CD14-positive monocyte (primary cell): Measurements from ENCODE around the gene DMWD. TPM values are rescaled to one million over a fixed set of nuclear protein-coding genes. Genes with fewer than 3 reads are reported as not detected.

Experiments used
- DNase-seq, 3 donors: peaks; one replicate each; pipeline ENCODE4 v3.0.0-alpha.2; 2011 to 2022
- H2AFZ ChIP-seq: 2 replicates; pipeline ENCODE4 v1.6.0; 2012; ENCODE audit warnings: mild to moderate bottlenecking, low read depth, low read length, inconsistent platforms; ENCODE audit not compliant: insufficient read depth, poor library complexity, severe bottlenecking
- H3K27ac ChIP-seq, 2 donors: 1 replicate in 1 of 2; 2 replicates in 1 of 2; pipeline ENCODE4 v1.5.1; 2012 to 2013; ENCODE audit warnings: low read length in 2 of 2, control low read depth in 1 of 2, inconsistent platforms in 1 of 2, low read depth in 1 of 2, mild to moderate bottlenecking in 1 of 2
- H3K27me3 ChIP-seq, 2 donors: one replicate each; pipeline versions ENCODE4 v1.6.0 to v1.6.1; 2011 to 2013; ENCODE audit warnings: low read length in 2 of 2; ENCODE audit not compliant: control insufficient read depth in 2 of 2, insufficient read depth in 2 of 2
- H3K36me3 ChIP-seq, 2 donors: replicated peaks in 1 of 2; 1 replicate in 1 of 2; 2 replicates in 1 of 2; pipeline versions ENCODE4 v1.5.1 to v1.6.1; 2012 to 2013; ENCODE audit warnings: low read length in 2 of 2, control low read depth in 1 of 2, inconsistent platforms in 1 of 2, mild to moderate bottlenecking in 1 of 2; ENCODE audit not compliant: insufficient read depth in 2 of 2, control insufficient read depth in 1 of 2
- H3K4me1 ChIP-seq, 2 donors: 1 replicate in 1 of 2; 2 replicates in 1 of 2; pipeline versions ENCODE4 v1.5.1 to v1.6.1; 2012 to 2013; ENCODE audit warnings: low read length in 2 of 2, control low read depth in 1 of 2, inconsistent platforms in 1 of 2, mild to moderate bottlenecking in 1 of 2, moderate library complexity in 1 of 2; ENCODE audit not compliant: insufficient read depth in 2 of 2, control insufficient read depth in 1 of 2
- H3K4me2 ChIP-seq: replicated peaks from 2 replicates; pipeline ENCODE3; 2012; ENCODE audit warnings: low read length, moderate library complexity, mild to moderate bottlenecking; ENCODE audit not compliant: poor library complexity, severe bottlenecking; ENCODE audit errors: extremely low read depth
- H3K4me3 ChIP-seq, 3 experiments: fragments of 200-600 bp in 1 of 3; sonication (generic) in 1 of 3; replicated peaks in 1 of 3; 1 replicate in 2 of 3; 2 replicates in 1 of 3; pipeline ENCODE4 v1.5.1; 2011 to 2013; ENCODE audit warnings: low read length in 3 of 3, mild to moderate bottlenecking in 3 of 3, control low read depth in 2 of 3, low read depth in 2 of 3, inconsistent platforms in 1 of 3, moderate library complexity in 1 of 3
- H3K79me2 ChIP-seq: 2 replicates; pipeline ENCODE4 v1.6.0; 2012; ENCODE audit warnings: mild to moderate bottlenecking, control low read depth, inconsistent platforms, low read length, moderate library complexity; ENCODE audit not compliant: insufficient read depth
- H3K9ac ChIP-seq: 2 replicates; pipeline ENCODE4 v1.6.0; 2017; ENCODE audit warnings: low read length, mild to moderate bottlenecking; ENCODE audit not compliant: insufficient read depth, poor library complexity, severe bottlenecking
- H3K9me3 ChIP-seq, 2 donors: replicated peaks in 1 of 2; 1 replicate in 1 of 2; 2 replicates in 1 of 2; pipeline versions ENCODE4 v1.5.1 to v1.6.1; 2012 to 2013; ENCODE audit warnings: low read length in 2 of 2, control low read depth in 1 of 2; ENCODE audit not compliant: control insufficient read depth in 1 of 2, insufficient read depth in 1 of 2
- H4K20me1 ChIP-seq: 2 replicates; pipeline ENCODE4 v1.6.0; 2012; ENCODE audit warnings: mild to moderate bottlenecking, low read length, control low read depth, moderate library complexity; ENCODE audit not compliant: insufficient read depth
- H3K27ac Mint-ChIP-seq, 7 donors: one replicate each; pipeline ENCODE4 v1.8.0; 2020; ENCODE audit warnings: mild to moderate bottlenecking in 7 of 7, mixed read lengths in 7 of 7, moderate library complexity in 6 of 7, inconsistent platforms in 2 of 7
- H3K27me3 Mint-ChIP-seq, 3 donors: one replicate each; pipeline ENCODE4 v1.8.0; 2021 to 2022; ENCODE audit warnings: low read depth in 3 of 3, mild to moderate bottlenecking in 3 of 3, mixed read lengths in 3 of 3, moderate library complexity in 3 of 3, inconsistent platforms in 1 of 3
- H3K36me3 Mint-ChIP-seq, 2 donors: one replicate each; pipeline ENCODE4 v1.8.0; 2020; ENCODE audit warnings: mixed read lengths in 2 of 2, inconsistent platforms in 1 of 2, mild to moderate bottlenecking in 1 of 2
- H3K4me1 Mint-ChIP-seq: one replicate; pipeline ENCODE4 v1.8.0; 2020; ENCODE audit warnings: mild to moderate bottlenecking, mixed read lengths
- H3K4me3 Mint-ChIP-seq, 2 donors: one replicate each; pipeline ENCODE4 v1.8.0; 2020; ENCODE audit warnings: mild to moderate bottlenecking in 2 of 2, mixed read lengths in 2 of 2, moderate library complexity in 1 of 2
- H3K9me3 Mint-ChIP-seq, 7 donors: one replicate each; pipeline ENCODE4 v1.8.0; 2020 to 2022; ENCODE audit warnings: mixed read lengths in 7 of 7, mild to moderate bottlenecking in 6 of 7, moderate library complexity in 6 of 7, inconsistent platforms in 2 of 7
- CTCF ChIP-seq: fragments of 200-600 bp; IDR thresholded peaks from one replicate; pipeline ENCODE4 v1.8.0; 2022; ENCODE audit warnings: antibody characterized with exemption, mild to moderate bottlenecking
- WGBS: methylation state at CpG from one replicate; pipeline ENCODE4 v1.1.5; 2013; ENCODE audit warnings: missing lambda C conversion rate; ENCODE audit not compliant: insufficient coverage; 5-methylcytosine and 5-hydroxymethylcytosine counted together
- intact Hi-C, 2 donors: fragments of 100-400 bp; cut with micrococcal nuclease; formaldehyde crosslinking; loops; one replicate each; pipeline versions ENCODE4 v1.15.0 to v1.15.1; 2023
- polyA plus RNA-seq, 3 donors: library from polyadenylated mRNA; depleted of rRNA in 1 of 3; unstranded in 2 of 3; stranded (reverse) in 1 of 3; fragments of 300-500 nt in 2 of 3; fragments of >200 nt in 1 of 3; fragmentation: Illumina TruSeq in 2 of 3; gene quantifications; 1 replicate in 2 of 3; 2 replicates in 1 of 3; pipeline ENCODE4 v1.2.3, GENCODE V29; 2012 to 2021

Gene DMWD
- polyA plus RNA-seq, 3 donors: 1.5 to 3.4 (median 2.4) TPM

- Mint-ChIP-seq H3K4me1 (peaks cover 6% of the 10 kb centered on the region), H3K27me3 (peaks cover 16 to 26% (median 19%) of the 10 kb centered on the region in 3 donors), H3K9me3 (peaks cover 0 to 11% (median 0%) of the 10 kb centered on the region in 7 donors), H3K36me3 (peaks cover 44 to 60% of the 10 kb centered on the region in 2 donors), H3K4me3 (no peak overlapping the region), H3K27ac (no peak overlapping the region)
- H4K20me1 ChIP-seq: peaks cover 53% of the 10 kb centered on the region
- 96% methylated on average over 5 of the region's 6 CpGs for WGBS
- DNase-seq: no peak
- H3K27ac ChIP-seq: no peak overlapping the region
- no peak overlapping the region for H2AFZ ChIP-seq
- no peak overlapping the region for H3K4me3 ChIP-seq
- no peak for TF ChIP-seq CTCF
- H3K9ac ChIP-seq: no peak overlapping the region
- no peak overlapping the region for H3K4me2 ChIP-seq
- peaks cover 52 to 58% of the 10 kb centered on the region in 2 donors for H3K36me3 ChIP-seq
- peaks cover 0 to 3% of the 10 kb centered on the region in 2 donors for H3K9me3 ChIP-seq
- peaks cover 9 to 22% of the 10 kb centered on the region in 2 donors for H3K27me3 ChIP-seq
- H3K4me1 ChIP-seq: peaks cover 9 to 10% of the 10 kb centered on the region in 2 donors
- H3K79me2 ChIP-seq: no peaks in the 10 kb centered on the region
- intact Hi-C loops: loop anchor here (5.0 kb wide), 1 partner anchor 63 kb away; no protein-coding TSS in a partner anchor
Observed at GRCh38 chr19:45819769-45820168, 27.1 kb upstream of the DMWD start.

GRCh38 chr19:45817725-45818301 lies 25.2 kb upstream of the DMWD start:
- H3K27ac ChIP-seq: no peak overlapping the region
- H2AFZ ChIP-seq: no peak overlapping the region
- no peak for TF ChIP-seq CTCF
- Mint-ChIP-seq H3K27ac (no peak overlapping the region), H3K4me1 (peaks cover 6% of the 10 kb centered on the region), H3K4me3 (no peak overlapping the region), H3K27me3 (peaks cover 33 to 45% (median 38%) of the 10 kb centered on the region in 3 donors), H3K9me3 (peaks cover 0 to 13% (median 0%) of the 10 kb centered on the region in 7 donors), H3K36me3 (peaks cover 26 to 40% of the 10 kb centered on the region in 2 donors)
- H4K20me1 ChIP-seq: peaks cover 65% of the 10 kb centered on the region
- peak in 1 of 3 donors; percentile 11 for DNase-seq
- no peak overlapping the region for H3K9ac ChIP-seq
- H3K36me3 ChIP-seq: peaks cover 33 to 39% of the 10 kb centered on the region in 2 donors
- H3K4me3 ChIP-seq: no peak overlapping the region
- intact Hi-C loops: loop anchor here (5.0 kb wide), 1 partner anchor 64 kb away; no protein-coding TSS in a partner anchor
- peaks cover 9 to 10% of the 10 kb centered on the region in 2 donors for H3K4me1 ChIP-seq
- peaks cover 0 to 6% of the 10 kb centered on the region in 2 donors for H3K9me3 ChIP-seq
- peaks cover 11 to 39% of the 10 kb centered on the region in 2 donors for H3K27me3 ChIP-seq
- 86% methylated on average over 11 of the region's 19 CpGs for WGBS
- H3K4me2 ChIP-seq: no peak overlapping the region
- no peaks in the 10 kb centered on the region for H3K79me2 ChIP-seq
